Islet of Langerhans (tissue), 1 donor: ENCODE measurements around the gene TIGD6.
"Not testable (repeated sequence)": the region's sequence is repeated elsewhere in the genome, so short reads cannot be mapped to it uniquely, and the experiment has no call there.

Source experiments
- FAIRE-seq: peaks from one replicate; lab custom pipeline; 2011; peaks lifted over from hg19 to GRCh38; lab: Jason Lieb, UNC

The TIGD6 gene

GRCh38 chr5:150000256-150000989 lies at the start of gene TIGD6, which contains the start of gene HMGXB3:
TIGD6 (minus strand) TSS chr5:150000654; CDS start chr5:149996348, 4,306 bp downstream.
HMGXB3 (plus strand) TSS chr5:150000739; CDS start chr5:150004853, 4,114 bp downstream.
- no peak for FAIRE-seq

GRCh38 chr5:150046031-150046430 lies 45.6 kb upstream of the TIGD6 start:
- no peak for FAIRE-seq

GRCh38 chr5:150045549-150045948 lies 45.1 kb upstream of the TIGD6 start:
- no peak for FAIRE-seq

- no peak for FAIRE-seq
Observed at GRCh38 chr5:150044712-150045111, 44.3 kb upstream of the TIGD6 start.

GRCh38 chr5:150044329-150044681 lies 43.9 kb upstream of the TIGD6 start:
- FAIRE-seq: no peak

GRCh38 chr5:150043657-150044328 lies 43.3 kb upstream of the TIGD6 start:
- FAIRE-seq: no peak

- FAIRE-seq: no peak
Observed at GRCh38 chr5:150042459-150042858, 42.0 kb upstream of the TIGD6 start.

GRCh38 chr5:150038547-150038946 lies 38.1 kb upstream of the TIGD6 start:
- FAIRE-seq: no peak

- FAIRE-seq: no peak
Observed at GRCh38 chr5:150036513-150036912, 36.1 kb upstream of the TIGD6 start.

- FAIRE-seq: no peak
Observed at GRCh38 chr5:150035139-150035895, 34.9 kb upstream of the TIGD6 start.

GRCh38 chr5:150034662-150035061 lies 34.2 kb upstream of the TIGD6 start:
- no peak for FAIRE-seq

GRCh38 chr5:150033334-150033733 lies 32.9 kb upstream of the TIGD6 start:
- no peak for FAIRE-seq

- FAIRE-seq: not testable (repeated sequence)
Observed at GRCh38 chr5:150028047-150028446, 27.6 kb upstream of the TIGD6 start.

GRCh38 chr5:150026682-150027172 lies 26.3 kb upstream of the TIGD6 start:
- no peak for FAIRE-seq

GRCh38 chr5:150024346-150024984 lies 24.0 kb upstream of the TIGD6 start:
- no peak for FAIRE-seq

GRCh38 chr5:150023136-150023535 lies 22.7 kb upstream of the TIGD6 start:
- no peak for FAIRE-seq

GRCh38 chr5:150022681-150023080 lies 22.2 kb upstream of the TIGD6 start:
- FAIRE-seq: no peak

GRCh38 chr5:150022158-150022531 lies 21.7 kb upstream of the TIGD6 start:
- FAIRE-seq: no peak

GRCh38 chr5:150021491-150022157 lies 21.2 kb upstream of the TIGD6 start:
- no peak for FAIRE-seq

- FAIRE-seq: no peak
Observed at GRCh38 chr5:150020249-150020648, 19.8 kb upstream of the TIGD6 start.

GRCh38 chr5:150017226-150018005 lies 17.0 kb upstream of the TIGD6 start:
- peak; percentile 97 for FAIRE-seq
